Activated CD4-positive, alpha-beta memory T cell treated with anti-CD3 and anti-CD28 coated beads, Interleukin-2, amount 10 ng/mL, durations not matched to agents 7 days and 5 days (primary cell): ENCODE results near the gene SOBP. TPM values are rescaled to one million over a fixed set of nuclear protein-coding genes. Genes with fewer than 3 reads are reported as not detected.

Experiments used
- CTCF ChIA-PET: fragments of 350-600 bp; sonication (Branson Sonifier 250); formaldehyde crosslinking; loops from one replicate; lab custom pipeline; 2021; ENCODE audit warnings: antibody characterized with exemption, inconsistent platforms; lab: Charles Lee
- POLR2A ChIA-PET: fragments of 350-600 bp; sonication (Branson Sonifier 250); formaldehyde crosslinking; loops from one replicate; lab custom pipeline; 2021; ENCODE audit warnings: antibody characterized with exemption; lab: Charles Lee
- DNase-seq: peaks from one replicate; pipeline ENCODE4 v3.0.0-alpha.2; 2020
- H3K27ac Mint-ChIP-seq: one replicate; pipeline ENCODE4 v1.8.0; 2021; ENCODE audit warnings: mild to moderate bottlenecking, mixed read lengths
- H3K27me3 Mint-ChIP-seq: one replicate; pipeline ENCODE4 v1.8.0; 2021; ENCODE audit warnings: mixed read lengths
- H3K36me3 Mint-ChIP-seq: one replicate; pipeline ENCODE4 v1.8.0; 2021; ENCODE audit warnings: low read depth, mixed read lengths
- H3K4me1 Mint-ChIP-seq: one replicate; pipeline ENCODE4 v1.8.0; 2021; ENCODE audit warnings: mixed read lengths
- H3K4me3 Mint-ChIP-seq: one replicate; pipeline ENCODE4 v1.8.0; 2021; ENCODE audit warnings: mild to moderate bottlenecking, mixed read lengths
- H3K9me3 Mint-ChIP-seq: one replicate; pipeline ENCODE4 v1.8.0; 2021; ENCODE audit warnings: mixed read lengths
- total RNA-seq, 2 experiments: library from RNA; stranded (reverse); gene quantifications; one replicate each; pipeline ENCODE4 v1.2.3, GENCODE V29; 2021

The SOBP gene
- total RNA-seq, 2 experiments from 2014 or later = 0.33 to 0.38 TPM

DNA sequence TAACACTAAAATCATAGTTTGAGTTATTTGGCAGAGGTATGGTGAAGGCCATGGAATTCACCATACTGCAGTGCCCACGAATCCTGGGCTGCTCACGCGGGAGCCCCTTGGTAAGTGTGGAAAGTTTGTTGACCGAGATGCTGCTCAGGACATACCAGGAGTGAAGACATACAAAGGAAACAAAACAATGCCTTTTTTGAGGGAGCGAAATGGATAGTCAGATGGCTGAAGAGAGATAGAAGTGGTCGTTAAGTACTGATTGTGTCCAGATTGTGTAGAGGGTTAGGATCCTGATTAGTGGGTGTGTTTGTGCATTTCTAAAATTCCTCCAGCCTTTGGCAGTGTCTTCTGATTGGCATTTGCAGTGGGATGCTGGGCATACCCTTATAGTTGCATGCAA lies 83.0 kb downstream of the SOBP start:
- Mint-ChIP-seq H3K36me3 (no peaks in the 10 kb centered on the region), H3K4me3 (no peak overlapping the region), H3K9me3 (no peaks in the 10 kb centered on the region), H3K4me1 (no peaks in the 10 kb centered on the region), H3K27ac (no peak overlapping the region), H3K27me3 (peaks cover 36% of the 10 kb centered on the region)
- ChIA-PET POLR2A (no interaction called here), CTCF (no interaction called here)
- DNase-seq = no peak

DNA sequence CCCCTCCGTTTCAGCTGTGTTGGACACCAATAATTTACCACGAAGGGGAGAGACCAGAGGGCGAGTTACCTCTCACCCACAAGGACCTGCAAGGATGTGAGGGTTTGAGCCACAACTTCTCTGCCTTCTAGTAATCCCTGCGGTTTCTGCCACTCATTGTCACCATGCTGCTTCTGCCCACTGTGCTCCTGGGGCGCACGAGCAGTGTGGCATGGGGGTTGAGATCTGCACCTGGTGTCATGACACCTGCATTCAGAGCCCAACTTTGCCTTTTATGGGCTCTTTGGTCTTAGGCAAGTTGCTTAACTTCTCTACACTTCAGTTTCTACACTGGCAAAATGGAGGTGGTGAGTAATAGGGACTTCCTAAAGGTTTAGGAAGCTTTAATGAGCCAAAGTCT lies 84.9 kb downstream of the SOBP start:
- Mint-ChIP-seq H3K4me3 (no peak overlapping the region), H3K36me3 (no peaks in the 10 kb centered on the region), H3K9me3 (no peaks in the 10 kb centered on the region), H3K4me1 (no peaks in the 10 kb centered on the region), H3K27ac (no peak overlapping the region), H3K27me3 (peaks cover 40% of the 10 kb centered on the region)
- ChIA-PET CTCF (no interaction called here), POLR2A (no interaction called here)
- no peak for DNase-seq

DNA sequence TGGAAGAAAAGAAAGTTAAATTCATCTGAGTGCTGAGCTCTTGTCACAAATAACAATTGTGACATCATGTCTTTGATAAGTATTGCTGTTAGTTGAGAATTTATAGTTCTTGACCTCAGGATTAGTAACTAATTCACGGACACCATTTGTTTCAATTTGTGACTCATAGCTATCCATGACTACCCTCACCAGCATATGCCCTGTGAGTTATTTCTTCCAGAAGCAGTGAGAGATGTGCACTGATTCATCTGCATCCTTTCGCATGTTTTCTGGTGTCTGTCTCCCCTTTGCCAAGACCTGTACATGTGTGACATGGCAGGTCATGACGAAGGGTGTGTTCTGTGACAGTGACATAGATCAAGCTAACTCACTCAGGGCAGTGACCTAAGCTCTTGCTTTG lies 86.9 kb downstream of the SOBP start:
- CTCF ChIA-PET = no interaction called here
- DNase-seq = no peak

DNA sequence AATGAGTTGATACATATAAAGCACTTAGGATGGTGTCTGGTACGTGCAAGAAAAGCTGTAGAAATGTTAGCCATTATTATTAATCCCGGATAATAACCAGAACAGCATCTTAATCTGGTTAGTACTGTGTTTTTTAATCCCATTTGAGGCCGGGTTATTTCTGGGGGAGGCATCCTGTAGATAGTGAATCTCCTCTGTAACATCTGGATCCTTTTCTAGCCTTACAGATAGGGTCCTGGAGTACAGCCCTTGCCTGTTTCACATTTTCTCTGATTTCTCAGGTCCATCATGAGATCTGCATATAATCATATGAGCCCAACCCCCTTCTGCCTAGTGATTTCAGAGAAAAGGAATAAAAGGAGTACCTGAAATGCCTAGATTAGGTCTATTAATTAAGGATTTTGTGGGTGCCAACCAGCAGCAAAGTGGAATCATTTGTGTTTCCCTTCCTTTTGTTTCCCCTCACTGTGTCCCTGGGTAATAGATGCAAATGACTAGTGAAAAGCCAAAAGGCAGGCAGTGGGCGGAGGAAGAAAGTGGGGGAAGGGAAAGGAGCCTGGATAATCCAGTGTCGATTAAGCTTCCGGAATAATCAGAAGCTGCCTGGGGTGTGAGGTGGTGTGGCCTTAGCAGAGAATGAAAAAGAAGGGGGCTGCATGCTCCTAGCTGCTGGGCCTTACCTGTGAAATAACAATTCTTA lies 88.9 kb downstream of the SOBP start:
- Mint-ChIP-seq H3K4me1 (no peaks in the 10 kb centered on the region), H3K36me3 (no peaks in the 10 kb centered on the region), H3K9me3 (no peaks in the 10 kb centered on the region), H3K27me3 (peaks cover 49% of the 10 kb centered on the region), H3K4me3 (no peak overlapping the region), H3K27ac (no peak overlapping the region)
- DNase-seq = no peak
- ChIA-PET CTCF (no interaction called here), POLR2A (interaction anchor here (0.6 kb wide), 1 partner anchor 361 kb away, joined by 3 read pairs; no protein-coding TSS in a partner anchor)

More for the DNA sequence above, 86.9 kb downstream of the SOBP start:
- H3K4me1 Mint-ChIP-seq = no peaks in the 10 kb centered on the region
- no peaks in the 10 kb centered on the region for H3K36me3 Mint-ChIP-seq
- no peaks in the 10 kb centered on the region for H3K9me3 Mint-ChIP-seq
- H3K4me3 Mint-ChIP-seq = no peak overlapping the region
- POLR2A ChIA-PET = no interaction called here
- no peak overlapping the region for H3K27ac Mint-ChIP-seq
- peaks cover 47% of the 10 kb centered on the region for H3K27me3 Mint-ChIP-seq

DNA sequence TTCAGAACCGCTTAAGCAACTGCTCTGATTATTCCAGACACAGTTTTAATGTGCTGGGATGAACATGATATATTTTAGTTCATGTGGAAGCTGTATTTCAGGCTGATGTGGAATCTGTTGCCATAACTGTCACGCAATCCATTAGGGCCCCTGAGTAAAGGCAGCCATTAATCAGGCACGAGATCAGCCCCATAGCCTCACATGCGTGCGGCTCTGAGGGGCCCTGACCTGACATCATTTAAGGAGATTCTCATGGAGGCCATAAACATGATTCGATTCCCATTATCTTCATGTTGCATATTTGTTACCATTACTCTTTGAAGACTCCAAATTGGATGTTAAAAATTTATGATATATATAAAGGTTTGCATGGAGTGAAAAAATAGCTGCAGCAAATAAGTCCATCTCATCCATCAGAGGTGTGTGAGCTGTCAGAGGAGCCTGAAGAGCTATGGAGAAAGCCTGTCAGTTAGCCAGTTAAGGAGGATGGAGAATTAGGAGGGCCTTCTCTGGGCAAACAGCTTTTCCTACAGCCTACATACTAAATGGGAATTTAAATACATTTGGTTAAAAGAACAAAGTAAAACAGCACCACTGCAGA lies 89.6 kb downstream of the SOBP start:
- no peak for DNase-seq
- no peaks in the 10 kb centered on the region for H3K36me3 Mint-ChIP-seq
- no peak overlapping the region for H3K4me3 Mint-ChIP-seq
- no peaks in the 10 kb centered on the region for H3K9me3 Mint-ChIP-seq
- no peaks in the 10 kb centered on the region for H3K4me1 Mint-ChIP-seq
- ChIA-PET CTCF (no interaction called here), POLR2A (no interaction called here)
- H3K27ac Mint-ChIP-seq = no peak overlapping the region
- H3K27me3 Mint-ChIP-seq = peaks cover 45% of the 10 kb centered on the region

DNA sequence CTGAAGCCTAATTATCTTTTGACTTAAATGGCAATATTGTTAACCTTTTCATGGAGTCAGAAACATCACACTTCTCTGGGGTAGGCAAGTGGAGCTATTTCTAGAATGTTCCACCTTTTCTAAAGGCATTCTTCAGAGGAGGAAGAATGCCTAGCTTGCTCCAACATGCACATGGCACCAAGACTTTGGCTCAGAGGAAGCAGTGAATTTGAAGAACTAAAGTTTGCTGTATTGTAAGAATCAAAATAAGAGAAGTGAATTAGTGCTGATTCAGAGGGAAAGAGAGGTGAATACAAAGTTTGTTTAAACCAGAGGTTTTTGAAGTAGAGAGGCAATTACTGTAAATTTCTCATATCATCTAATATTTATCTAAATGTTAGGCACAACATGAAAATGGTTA lies 92.2 kb downstream of the SOBP start:
- H3K36me3 Mint-ChIP-seq = no peaks in the 10 kb centered on the region
- no peak for DNase-seq
- ChIA-PET POLR2A (no interaction called here), CTCF (no interaction called here)
- H3K9me3 Mint-ChIP-seq = no peaks in the 10 kb centered on the region
- no peaks in the 10 kb centered on the region for H3K4me1 Mint-ChIP-seq
- peaks cover 40% of the 10 kb centered on the region for H3K27me3 Mint-ChIP-seq
- no peak overlapping the region for H3K4me3 Mint-ChIP-seq
- no peak overlapping the region for H3K27ac Mint-ChIP-seq

DNA sequence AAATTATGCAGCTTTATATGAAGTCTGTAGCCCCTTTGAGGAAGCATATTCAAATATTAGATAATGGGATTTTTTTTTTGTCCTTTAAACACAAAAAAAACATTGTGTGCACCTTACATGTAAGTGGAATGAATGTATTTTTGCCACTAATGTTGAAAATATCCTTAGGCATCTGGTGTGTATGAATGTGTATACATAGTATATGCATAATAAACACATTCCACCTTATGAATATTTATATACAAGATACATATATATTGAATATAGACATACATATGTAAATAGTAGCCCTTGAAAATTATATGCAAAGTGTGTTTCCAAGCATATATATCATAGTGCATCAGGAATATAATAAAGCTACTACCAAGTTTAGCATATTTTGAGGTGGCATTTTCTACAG lies 94.8 kb downstream of the SOBP start:
- CTCF ChIA-PET = interaction anchor here (1.5 kb wide), 1 partner anchor 263 kb away, joined by 4 read pairs; no protein-coding TSS in a partner anchor
- Mint-ChIP-seq H3K4me1 (no peaks in the 10 kb centered on the region), H3K27ac (no peak overlapping the region), H3K36me3 (no peaks in the 10 kb centered on the region), H3K9me3 (no peaks in the 10 kb centered on the region), H3K27me3 (peaks cover 52% of the 10 kb centered on the region), H3K4me3 (no peak overlapping the region)
- POLR2A ChIA-PET = no interaction called here
- DNase-seq = no peak

DNA sequence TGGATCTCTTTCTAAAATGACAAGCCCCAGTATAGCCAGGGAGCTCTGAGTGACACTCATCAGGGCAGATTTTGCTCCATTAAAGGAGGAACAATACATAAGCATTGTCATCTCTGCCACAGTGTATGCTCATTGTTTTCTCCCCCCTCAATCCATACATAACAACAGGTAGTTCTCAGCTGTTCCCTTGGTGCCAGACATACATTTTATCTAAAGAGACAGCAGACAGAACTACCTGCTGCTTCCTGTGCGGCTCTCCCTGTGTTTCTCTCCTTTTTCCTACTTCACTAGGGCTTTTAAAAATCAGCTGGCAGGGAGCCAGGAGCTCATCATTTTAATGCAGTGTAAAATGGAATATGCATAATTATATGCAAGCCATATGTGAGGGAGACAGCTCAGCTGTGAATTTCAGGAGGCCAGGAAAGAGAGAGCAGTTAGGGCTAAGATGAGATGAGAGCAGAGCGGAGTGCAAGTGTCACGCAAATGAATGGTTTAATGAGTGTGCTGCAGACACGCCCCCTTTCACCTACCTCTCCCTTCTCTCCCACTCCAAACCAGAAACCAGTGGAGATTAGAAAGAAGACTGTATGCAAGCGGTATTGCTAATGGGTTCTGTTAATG lies 96.0 kb downstream of the SOBP start:
- Mint-ChIP-seq H3K27me3 (peaks cover 44% of the 10 kb centered on the region), H3K4me3 (no peak overlapping the region), H3K4me1 (no peaks in the 10 kb centered on the region), H3K27ac (no peak overlapping the region), H3K36me3 (no peaks in the 10 kb centered on the region), H3K9me3 (no peaks in the 10 kb centered on the region)
- DNase-seq = no peak
- ChIA-PET POLR2A (no interaction called here), CTCF (no interaction called here)

DNA sequence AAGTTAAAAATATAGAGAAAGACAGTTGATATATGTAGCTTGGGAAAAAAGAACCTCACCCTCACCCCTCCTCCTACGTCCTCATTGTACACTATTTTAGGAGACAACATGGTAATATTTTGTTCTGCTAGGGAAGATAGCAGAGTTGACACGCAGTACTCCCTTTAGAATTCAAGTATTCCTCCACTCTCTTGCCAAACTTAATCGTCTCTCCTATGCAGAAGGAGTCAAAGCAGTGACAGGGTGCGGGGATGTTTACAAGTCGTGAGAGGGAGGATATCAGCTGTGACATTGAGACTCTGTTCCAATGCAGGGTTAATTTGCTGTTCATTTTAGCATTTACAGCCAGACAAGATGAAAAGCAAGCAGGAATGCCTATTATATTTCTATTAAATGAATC lies 97.5 kb downstream of the SOBP start:
- Mint-ChIP-seq H3K27me3 (peaks cover 48% of the 10 kb centered on the region), H3K36me3 (no peaks in the 10 kb centered on the region), H3K9me3 (no peaks in the 10 kb centered on the region), H3K27ac (no peak overlapping the region), H3K4me3 (no peak overlapping the region), H3K4me1 (no peaks in the 10 kb centered on the region)
- POLR2A ChIA-PET = no interaction called here
- no peak for DNase-seq
- CTCF ChIA-PET = no interaction called here

DNA sequence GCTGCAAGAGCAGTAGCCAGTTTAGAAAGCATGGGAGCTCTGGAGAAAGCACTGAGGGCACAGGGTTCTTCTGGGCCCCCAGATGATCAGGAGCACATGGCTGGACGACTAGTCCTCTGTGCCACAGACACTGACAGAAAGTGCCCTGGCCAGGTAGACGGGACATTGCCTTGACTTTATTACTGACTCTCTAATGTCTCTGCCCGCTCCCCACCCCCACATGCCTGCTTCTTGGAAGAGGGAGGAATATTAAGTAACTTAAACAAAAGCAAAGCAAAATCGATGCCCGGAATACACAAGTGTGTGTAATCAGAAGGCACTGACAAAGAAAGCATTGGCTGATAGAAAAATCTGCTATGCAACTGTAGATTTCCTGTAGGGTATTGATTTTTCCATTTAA lies 99.3 kb downstream of the SOBP start:
- H3K27ac Mint-ChIP-seq = no peak overlapping the region
- ChIA-PET POLR2A (no interaction called here), CTCF (no interaction called here)
- DNase-seq = no peak
- H3K4me3 Mint-ChIP-seq = no peak overlapping the region
- no peaks in the 10 kb centered on the region for H3K36me3 Mint-ChIP-seq
- no peaks in the 10 kb centered on the region for H3K9me3 Mint-ChIP-seq
- H3K4me1 Mint-ChIP-seq = no peaks in the 10 kb centered on the region
- H3K27me3 Mint-ChIP-seq = peaks cover 53% of the 10 kb centered on the region

DNA sequence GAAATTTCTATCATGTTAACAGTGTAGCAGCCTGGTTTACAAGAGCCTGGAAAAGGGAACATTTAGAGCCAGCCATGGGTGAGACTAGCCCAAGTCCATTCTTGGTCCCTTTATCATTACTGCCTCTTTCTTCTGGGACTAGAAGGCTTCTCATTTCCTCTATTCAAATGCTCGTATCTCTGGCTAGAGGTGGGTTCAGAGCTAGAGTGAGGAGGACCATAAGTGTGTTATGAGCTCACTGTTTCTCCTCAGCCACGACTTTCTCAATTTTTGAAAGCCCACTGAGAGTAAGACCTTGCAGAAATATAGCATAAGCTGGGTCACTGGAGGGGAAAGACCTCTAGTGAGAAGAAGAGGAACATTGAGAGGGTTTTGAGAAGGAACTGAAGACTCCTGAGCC lies 100.0 kb downstream of the SOBP start:
- Mint-ChIP-seq H3K4me3 (no peak overlapping the region), H3K4me1 (no peaks in the 10 kb centered on the region), H3K27ac (no peak overlapping the region), H3K36me3 (no peaks in the 10 kb centered on the region), H3K9me3 (no peaks in the 10 kb centered on the region), H3K27me3 (peaks cover 57% of the 10 kb centered on the region)
- no peak for DNase-seq
- POLR2A ChIA-PET = no interaction called here
- CTCF ChIA-PET = no interaction called here

DNA sequence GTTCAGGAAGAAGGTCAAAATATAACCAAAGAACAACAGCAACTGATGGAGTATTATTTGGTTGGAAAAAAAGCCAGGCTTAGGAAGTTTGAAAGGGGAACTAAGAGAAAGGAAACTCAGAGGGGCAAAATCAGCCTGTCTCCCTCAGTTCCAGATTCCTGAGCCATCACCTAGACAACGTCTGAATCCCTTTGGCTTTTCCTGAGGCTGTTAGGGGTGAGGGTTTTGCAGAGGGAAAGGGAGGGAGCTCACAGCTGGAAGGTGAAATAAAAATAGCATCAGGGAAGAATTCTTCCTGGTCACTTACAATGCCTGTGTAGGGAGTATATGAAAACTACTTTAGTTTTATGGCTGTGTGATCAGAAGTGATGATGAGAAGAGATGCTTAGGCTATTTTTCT lies 100.5 kb downstream of the SOBP start:
- CTCF ChIA-PET = no interaction called here
- DNase-seq = no peak
- Mint-ChIP-seq H3K36me3 (no peaks in the 10 kb centered on the region), H3K27ac (no peak overlapping the region), H3K27me3 (peaks cover 58% of the 10 kb centered on the region), H3K9me3 (no peaks in the 10 kb centered on the region), H3K4me1 (no peaks in the 10 kb centered on the region), H3K4me3 (no peak overlapping the region)
- POLR2A ChIA-PET = no interaction called here

DNA sequence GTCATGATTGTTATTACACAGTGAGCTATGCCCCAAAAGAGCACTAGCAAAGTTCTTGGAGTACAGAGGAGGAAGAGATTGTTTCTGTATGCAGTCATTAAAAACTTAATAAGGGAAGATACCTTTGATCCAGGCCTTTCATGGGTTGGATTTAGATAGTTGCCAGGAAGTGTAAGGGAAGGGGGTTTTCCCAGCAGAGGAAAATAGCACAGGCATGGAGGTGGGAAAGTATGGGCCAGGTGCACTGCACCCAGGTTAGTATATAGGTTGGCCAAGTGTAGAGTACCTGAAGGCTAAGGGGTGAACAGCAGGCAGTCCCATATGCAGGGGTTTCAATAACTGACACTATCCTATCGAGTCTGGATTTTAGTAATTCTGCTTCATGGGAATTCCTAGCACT lies 101.4 kb downstream of the SOBP start:
- ChIA-PET CTCF (no interaction called here), POLR2A (no interaction called here)
- Mint-ChIP-seq H3K4me1 (no peaks in the 10 kb centered on the region), H3K27ac (no peak overlapping the region), H3K27me3 (peaks cover 53% of the 10 kb centered on the region), H3K9me3 (no peaks in the 10 kb centered on the region), H3K4me3 (no peak overlapping the region), H3K36me3 (no peaks in the 10 kb centered on the region)
- DNase-seq = no peak

DNA sequence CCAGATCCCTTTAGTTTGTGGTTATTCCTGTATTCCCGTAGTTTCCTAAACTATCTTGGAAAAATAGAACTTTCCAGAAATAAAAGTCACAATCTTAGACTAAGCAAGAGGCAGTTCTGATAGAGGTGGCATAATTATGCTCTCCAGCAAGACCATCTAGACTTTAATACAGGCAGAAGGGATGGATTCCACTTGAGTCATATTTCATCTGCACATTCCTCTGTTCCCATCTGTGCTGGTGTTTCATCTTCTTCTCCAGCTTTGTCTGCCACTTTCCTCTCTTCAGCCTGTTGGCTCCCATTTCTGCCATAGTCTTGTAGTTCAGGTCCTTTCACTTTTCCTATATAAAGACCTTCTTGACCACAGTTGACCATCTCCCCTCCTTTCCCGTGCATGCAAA lies 102.9 kb downstream of the SOBP start:
- no peak for DNase-seq
- Mint-ChIP-seq H3K4me3 (no peak overlapping the region), H3K27me3 (peaks cover 51% of the 10 kb centered on the region), H3K36me3 (no peaks in the 10 kb centered on the region), H3K9me3 (no peaks in the 10 kb centered on the region), H3K27ac (no peak overlapping the region), H3K4me1 (no peaks in the 10 kb centered on the region)
- CTCF ChIA-PET = no interaction called here
- POLR2A ChIA-PET = no interaction called here
